Stimulated activated naive B cell treated with anti-CD40 and anti-IgM and Interleukin-4, amounts not matched to agents 10 μg/mL and 1 μg/mL and 100 μg/mL, for 72 hours (primary cell): ENCODE data around the gene ELN.
"Not testable (repeated sequence)": the region's sequence is repeated elsewhere in the genome, so short reads cannot be mapped to it uniquely, and the experiment has no call there.

Experiments used
- ATAC-seq, 2 donors: fragments of 150-1000 bp; cut with Tn5 transposase; replicated peaks; 2 replicates each; pipeline ENCODE4 v1.10.0; 2021; ENCODE audit warnings: moderate library complexity in 1 of 2
- DNase-seq: peaks from one replicate; pipeline ENCODE4 v3.0.0; 2021
- H3K27ac Mint-ChIP-seq: one replicate; pipeline ENCODE4 v1.8.0; 2022; ENCODE audit warnings: mild to moderate bottlenecking, mixed read lengths
- H3K27me3 Mint-ChIP-seq, 2 donors: one replicate each; pipeline ENCODE4 v1.8.0; 2022; ENCODE audit warnings: mixed read lengths in 2 of 2
- H3K36me3 Mint-ChIP-seq, 2 donors: one replicate each; pipeline ENCODE4 v1.8.0; 2022; ENCODE audit warnings: mixed read lengths in 2 of 2, mild to moderate bottlenecking in 1 of 2
- H3K4me1 Mint-ChIP-seq, 2 donors: one replicate each; pipeline ENCODE4 v1.8.0; 2022; ENCODE audit warnings: mixed read lengths in 2 of 2, mild to moderate bottlenecking in 1 of 2
- H3K4me3 Mint-ChIP-seq, 2 donors: one replicate each; pipeline ENCODE4 v1.8.0; 2022; ENCODE audit warnings: mild to moderate bottlenecking in 2 of 2, mixed read lengths in 2 of 2, moderate library complexity in 1 of 2
- H3K9me3 Mint-ChIP-seq, 2 donors: one replicate each; pipeline ENCODE4 v1.8.0; 2022; ENCODE audit warnings: mixed read lengths in 2 of 2, mild to moderate bottlenecking in 1 of 2

ELN gene

DNA sequence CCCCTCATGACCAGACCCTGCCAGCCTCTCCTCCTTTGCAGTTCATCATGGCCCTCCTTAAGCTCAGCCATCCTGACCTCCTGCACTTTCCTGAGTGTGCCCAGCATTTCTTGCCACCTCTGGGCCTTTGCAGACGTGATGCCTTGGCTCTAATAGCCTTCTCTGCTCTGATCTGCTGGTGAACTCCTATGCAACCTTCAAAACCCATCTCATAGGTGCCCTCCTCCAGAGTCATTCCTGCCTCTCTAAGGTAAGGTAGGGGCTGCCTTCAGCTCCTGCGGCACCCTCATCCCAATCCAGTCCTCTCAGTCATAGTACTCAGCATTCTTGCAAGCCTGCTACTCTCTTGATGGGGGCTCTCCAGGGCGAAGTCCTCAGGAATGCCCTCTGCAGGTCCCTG lies 19.3 kb upstream of the ELN start:
- Mint-ChIP-seq H3K36me3 (no peaks in the 10 kb centered on the region), H3K4me3 (no peak overlapping the region), H3K27ac (no peak overlapping the region), H3K9me3 (no peaks in the 10 kb centered on the region), H3K27me3 (peaks cover 5 to 29% of the 10 kb centered on the region in 2 donors), H3K4me1 (peaks cover 5 to 11% of the 10 kb centered on the region in 2 donors)
- DNase-seq (no peak), ATAC-seq (no peak)

GRCh38 chr7:74009719-74010118 lies 18.3 kb upstream of the ELN start:
- DNase-seq = no peak
- H3K9me3 Mint-ChIP-seq = no peaks in the 10 kb centered on the region
- no peak overlapping the region for H3K4me3 Mint-ChIP-seq
- no peak for ATAC-seq
- peaks cover 5 to 11% of the 10 kb centered on the region in 2 donors for H3K4me1 Mint-ChIP-seq
- H3K27ac Mint-ChIP-seq = no peak overlapping the region
- peaks cover 5 to 23% of the 10 kb centered on the region in 2 donors for H3K27me3 Mint-ChIP-seq
- H3K36me3 Mint-ChIP-seq = no peaks in the 10 kb centered on the region

DNA sequence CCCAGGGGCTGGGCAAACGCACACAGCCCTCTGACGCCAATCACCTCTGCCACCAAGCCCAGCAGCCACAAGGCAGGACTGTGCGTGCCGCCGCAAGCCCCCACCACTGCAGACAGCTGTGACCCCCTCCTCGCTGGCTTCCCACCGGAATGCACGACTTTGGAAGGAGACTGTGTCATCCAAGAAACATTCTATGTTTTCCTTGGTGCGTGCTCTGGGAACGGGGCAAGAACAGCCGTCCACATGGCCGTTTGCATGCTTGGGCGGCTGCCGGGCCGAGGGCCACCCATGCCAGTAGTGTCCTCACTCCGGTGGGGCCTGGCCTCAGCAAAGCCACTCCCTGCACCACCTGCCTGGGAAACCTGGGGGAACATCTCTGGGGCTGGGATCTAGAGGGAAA lies 17.6 kb upstream of the ELN start:
- Mint-ChIP-seq H3K27ac (no peak overlapping the region), H3K9me3 (no peaks in the 10 kb centered on the region), H3K4me1 (peaks cover 5 to 11% of the 10 kb centered on the region in 2 donors), H3K36me3 (no peaks in the 10 kb centered on the region), H3K4me3 (no peak overlapping the region), H3K27me3 (peaks cover 5 to 23% of the 10 kb centered on the region in 2 donors)
- DNase-seq (no peak), ATAC-seq (no peak)

- H3K27ac Mint-ChIP-seq, H3K9me3 Mint-ChIP-seq, ATAC-seq, H3K4me3 Mint-ChIP-seq, DNase-seq, H3K36me3 Mint-ChIP-seq: not testable (repeated sequence)
- H3K4me1 Mint-ChIP-seq = peaks cover 5 to 11% of the 10 kb centered on the region in 2 donors
- peaks cover 8 to 18% of the 10 kb centered on the region in 2 donors for H3K27me3 Mint-ChIP-seq
Measured at GRCh38 chr7:74011421-74011820, 16.6 kb upstream of the ELN start.

GRCh38 chr7:74012842-74013249 lies 15.1 kb upstream of the ELN start:
- ATAC-seq = peak; percentile 94 to 98

DNA sequence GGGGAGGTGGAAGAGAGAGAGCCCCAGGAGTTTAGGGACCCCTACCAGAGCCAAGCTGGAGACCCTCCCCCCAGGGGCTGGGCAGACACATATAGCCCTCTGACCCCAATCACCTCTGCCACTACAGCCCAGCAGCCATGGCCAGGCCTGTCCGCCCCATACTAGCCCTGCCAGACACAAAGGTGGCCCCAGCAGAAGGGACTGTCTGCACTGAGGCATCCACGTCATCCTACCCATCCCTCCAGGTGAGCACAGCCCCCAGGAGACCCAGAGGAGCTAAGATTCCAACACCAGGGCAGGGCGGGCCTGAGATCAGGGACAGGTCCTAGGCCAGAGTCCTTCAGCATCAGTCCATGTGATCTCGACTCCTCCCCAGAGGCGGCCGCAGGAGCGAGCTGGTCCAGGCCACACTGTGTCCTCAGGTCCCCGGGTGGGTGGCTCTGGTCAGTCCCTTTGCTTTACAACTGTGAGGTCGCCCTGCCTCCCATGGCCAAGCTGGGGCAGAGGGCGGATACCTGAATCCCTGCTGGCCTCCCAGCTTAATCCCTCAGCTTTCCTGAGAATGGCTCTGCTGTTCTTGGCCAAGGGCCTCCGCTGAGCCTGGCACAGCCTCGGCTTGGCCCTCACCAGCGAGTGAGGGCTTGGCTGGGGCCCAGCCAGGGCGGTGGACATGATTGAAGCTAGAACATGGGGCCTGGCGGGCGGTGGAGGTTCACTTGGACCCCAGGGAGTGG lies 14.3 kb upstream of the ELN start:
- peaks cover 5 to 11% of the 10 kb centered on the region in 2 donors for H3K4me1 Mint-ChIP-seq
- no peak overlapping the region for H3K27ac Mint-ChIP-seq
- ATAC-seq = no peak
- H3K27me3 Mint-ChIP-seq = peaks cover 12 to 20% of the 10 kb centered on the region in 2 donors
- no peak overlapping the region for H3K4me3 Mint-ChIP-seq
- H3K36me3 Mint-ChIP-seq = no peaks in the 10 kb centered on the region
- H3K9me3 Mint-ChIP-seq = no peaks in the 10 kb centered on the region
- DNase-seq = no peak

More at GRCh38 chr7:74012842-74013249, 15.1 kb upstream of the ELN start:
- Mint-ChIP-seq H3K27ac (peak overlapping the region; percentile 84), H3K36me3 (no peaks in the 10 kb centered on the region), H3K27me3 (peaks cover 5 to 13% of the 10 kb centered on the region in 2 donors), H3K4me1 (peaks cover 5 to 11% of the 10 kb centered on the region in 2 donors), H3K4me3 (no peak overlapping the region), H3K9me3 (no peaks in the 10 kb centered on the region)
- DNase-seq = peak; percentile 51

DNA sequence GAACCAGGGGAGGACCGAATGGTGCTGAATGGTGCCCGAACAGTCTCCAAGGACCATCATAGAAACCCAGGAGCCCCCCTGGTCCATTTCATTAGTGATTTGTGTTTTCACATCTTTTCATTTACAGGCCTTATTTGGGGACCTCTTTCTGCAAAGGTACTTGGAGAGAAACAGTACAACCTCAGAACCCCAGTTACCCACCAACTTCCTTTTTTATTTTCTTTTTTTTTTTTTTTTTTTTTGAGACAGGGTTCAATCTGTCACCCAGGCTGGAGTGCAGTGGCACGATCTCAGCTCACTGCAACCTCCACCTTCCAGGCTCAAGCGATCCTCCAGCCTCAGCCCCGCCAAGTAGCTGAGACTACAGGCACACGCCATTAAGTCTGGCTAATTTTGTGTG lies 13.0 kb upstream of the ELN start:
- Mint-ChIP-seq H3K27ac (no peak overlapping the region), H3K9me3 (no peaks in the 10 kb centered on the region), H3K4me1 (peaks cover 5 to 11% of the 10 kb centered on the region in 2 donors), H3K4me3 (no peak overlapping the region), H3K36me3 (no peaks in the 10 kb centered on the region), H3K27me3 (peaks cover 17 to 22% of the 10 kb centered on the region in 2 donors)
- ATAC-seq = no peak
- DNase-seq = no peak

DNA sequence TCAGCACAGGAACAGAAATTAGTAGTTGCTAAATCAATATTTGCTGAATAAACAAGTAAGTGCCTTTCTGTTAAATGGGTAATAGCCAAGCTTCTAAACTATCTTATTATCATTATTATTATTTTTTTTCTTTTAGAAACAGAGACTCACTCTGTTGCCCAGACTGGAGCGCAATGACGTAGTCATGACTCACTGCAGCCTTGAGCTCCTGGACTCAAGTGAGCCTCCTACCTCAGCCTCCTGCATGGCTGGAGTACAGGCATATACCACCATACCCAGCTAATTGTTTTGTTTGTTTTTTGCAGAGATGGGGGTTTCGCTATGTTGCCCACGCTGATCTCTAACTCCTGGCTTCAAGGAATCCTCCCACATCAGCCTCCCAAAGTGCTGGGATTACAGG lies 12.3 kb upstream of the ELN start:
- ATAC-seq (no peak), DNase-seq (no peak)
- peaks cover 5 to 11% of the 10 kb centered on the region in 2 donors for H3K4me1 Mint-ChIP-seq
- no peaks in the 10 kb centered on the region for H3K36me3 Mint-ChIP-seq
- no peak overlapping the region for H3K27ac Mint-ChIP-seq
- no peaks in the 10 kb centered on the region for H3K9me3 Mint-ChIP-seq
- no peak overlapping the region for H3K4me3 Mint-ChIP-seq
- peaks cover 17 to 19% of the 10 kb centered on the region in 2 donors for H3K27me3 Mint-ChIP-seq

- Mint-ChIP-seq H3K27ac (peak overlapping the region; percentile 37), H3K9me3 (no peaks in the 10 kb centered on the region), H3K27me3 (peaks cover 21 to 25% of the 10 kb centered on the region in 2 donors), H3K36me3 (no peaks in the 10 kb centered on the region), H3K4me1 (peaks cover 5 to 11% of the 10 kb centered on the region in 2 donors), H3K4me3 (no peak overlapping the region)
- DNase-seq = no peak
- ATAC-seq = no peak
Measured at GRCh38 chr7:74017125-74017524, 10.8 kb upstream of the ELN start.

DNA sequence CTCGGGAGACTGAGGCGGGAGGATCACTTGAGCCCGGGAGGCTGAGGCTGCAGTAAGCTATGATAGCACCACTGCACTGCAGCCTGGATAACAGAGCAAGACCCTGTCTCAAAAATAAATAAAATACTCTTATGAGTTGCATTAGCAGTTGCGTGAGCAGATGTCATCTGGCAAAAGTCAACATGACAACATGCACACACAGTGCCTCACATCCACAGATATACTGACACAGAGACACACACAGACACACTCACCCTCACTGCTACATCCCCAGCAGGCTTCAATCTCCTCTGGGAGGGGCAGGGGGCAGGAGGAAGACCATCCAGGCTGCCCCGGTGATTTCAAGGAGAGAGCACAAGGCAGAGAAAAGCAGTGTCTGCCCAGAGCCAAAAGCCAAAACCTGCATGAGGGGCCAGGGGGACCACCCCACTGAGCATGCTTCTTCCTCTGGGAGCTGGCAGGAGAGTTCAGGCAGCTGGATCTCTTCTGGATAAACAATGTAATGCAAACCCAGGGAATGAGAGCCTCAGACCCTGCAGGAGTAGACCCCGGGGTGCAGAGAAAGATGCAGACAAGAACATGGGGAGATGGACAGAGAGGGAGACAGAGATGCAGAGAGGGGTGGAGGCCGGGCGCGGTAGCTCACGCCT lies 9.6 kb upstream of the ELN start:
- H3K9me3 Mint-ChIP-seq = no peaks in the 10 kb centered on the region
- no peak overlapping the region for H3K27ac Mint-ChIP-seq
- H3K4me1 Mint-ChIP-seq = peaks cover 0 to under 1% of the 10 kb centered on the region in 2 donors
- no peaks in the 10 kb centered on the region for H3K36me3 Mint-ChIP-seq
- no peak overlapping the region for H3K4me3 Mint-ChIP-seq
- no peak for ATAC-seq
- H3K27me3 Mint-ChIP-seq = peaks cover 27 to 30% of the 10 kb centered on the region in 2 donors
- no peak for DNase-seq

GRCh38 chr7:74019149-74019548 lies 8.8 kb upstream of the ELN start:
- no peaks in the 10 kb centered on the region for H3K36me3 Mint-ChIP-seq
- H3K27me3 Mint-ChIP-seq = peaks cover 35 to 37% of the 10 kb centered on the region in 2 donors
- no peak for DNase-seq
- H3K4me1 Mint-ChIP-seq = no peaks in the 10 kb centered on the region
- no peak for ATAC-seq
- H3K27ac Mint-ChIP-seq = no peak overlapping the region
- no peaks in the 10 kb centered on the region for H3K9me3 Mint-ChIP-seq
- H3K4me3 Mint-ChIP-seq = no peak overlapping the region

DNA sequence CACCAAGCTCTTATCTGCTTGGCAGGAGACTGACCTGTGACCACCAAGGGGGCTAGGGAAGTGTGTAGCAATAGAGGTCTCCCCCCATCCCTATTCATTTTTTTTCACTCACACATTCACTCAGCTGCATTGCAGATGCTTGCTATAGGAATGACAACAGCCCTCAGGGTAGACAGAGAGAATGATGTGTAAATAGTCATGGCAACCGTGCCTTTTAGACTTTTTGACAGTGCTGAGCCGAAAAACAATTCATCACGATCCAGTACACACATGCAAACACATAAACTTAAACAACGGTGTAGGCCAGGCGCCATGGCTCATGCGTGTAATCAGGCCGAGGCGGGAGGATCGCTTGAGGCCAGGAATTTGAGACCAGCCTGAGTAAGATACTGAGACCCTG lies 7.6 kb upstream of the ELN start:
- H3K27me3 Mint-ChIP-seq = peaks cover 46 to 49% of the 10 kb centered on the region in 2 donors
- H3K36me3 Mint-ChIP-seq = no peaks in the 10 kb centered on the region
- no peak for DNase-seq
- no peaks in the 10 kb centered on the region for H3K9me3 Mint-ChIP-seq
- H3K27ac Mint-ChIP-seq = no peak overlapping the region
- no peak overlapping the region for H3K4me3 Mint-ChIP-seq
- no peak for ATAC-seq
- H3K4me1 Mint-ChIP-seq = no peaks in the 10 kb centered on the region

GRCh38 chr7:74021546-74022320 lies 6.2 kb upstream of the ELN start:
- peaks cover 5 to 6% of the 10 kb centered on the region in 2 donors for H3K4me1 Mint-ChIP-seq
- DNase-seq = no peak
- no peaks in the 10 kb centered on the region for H3K9me3 Mint-ChIP-seq
- H3K27ac Mint-ChIP-seq = no peak overlapping the region
- H3K36me3 Mint-ChIP-seq = no peaks in the 10 kb centered on the region
- no peak overlapping the region for H3K4me3 Mint-ChIP-seq
- no peak for ATAC-seq
- H3K27me3 Mint-ChIP-seq = peaks cover 56 to 63% of the 10 kb centered on the region in 2 donors

GRCh38 chr7:74022507-74022906 lies 5.5 kb upstream of the ELN start:
- H3K4me1 Mint-ChIP-seq = peaks cover 7 to 8% of the 10 kb centered on the region in 2 donors
- no peak overlapping the region for H3K27ac Mint-ChIP-seq
- ATAC-seq = no peak
- H3K9me3 Mint-ChIP-seq = no peaks in the 10 kb centered on the region
- peaks cover 62 to 70% of the 10 kb centered on the region in 2 donors for H3K27me3 Mint-ChIP-seq
- no peaks in the 10 kb centered on the region for H3K36me3 Mint-ChIP-seq
- no peak for DNase-seq
- no peak overlapping the region for H3K4me3 Mint-ChIP-seq
